ENCODE results near the gene EFNA2.

EFNA2 gene

GRCh38 chr19:1249298-1249989, 36.2 kb upstream of the EFNA2 start:
- peak; percentile 95 for DNase-seq

GRCh38 chr19:1249990-1250436, 35.7 kb upstream of the EFNA2 start:
- DNase-seq: no peak

DNA sequence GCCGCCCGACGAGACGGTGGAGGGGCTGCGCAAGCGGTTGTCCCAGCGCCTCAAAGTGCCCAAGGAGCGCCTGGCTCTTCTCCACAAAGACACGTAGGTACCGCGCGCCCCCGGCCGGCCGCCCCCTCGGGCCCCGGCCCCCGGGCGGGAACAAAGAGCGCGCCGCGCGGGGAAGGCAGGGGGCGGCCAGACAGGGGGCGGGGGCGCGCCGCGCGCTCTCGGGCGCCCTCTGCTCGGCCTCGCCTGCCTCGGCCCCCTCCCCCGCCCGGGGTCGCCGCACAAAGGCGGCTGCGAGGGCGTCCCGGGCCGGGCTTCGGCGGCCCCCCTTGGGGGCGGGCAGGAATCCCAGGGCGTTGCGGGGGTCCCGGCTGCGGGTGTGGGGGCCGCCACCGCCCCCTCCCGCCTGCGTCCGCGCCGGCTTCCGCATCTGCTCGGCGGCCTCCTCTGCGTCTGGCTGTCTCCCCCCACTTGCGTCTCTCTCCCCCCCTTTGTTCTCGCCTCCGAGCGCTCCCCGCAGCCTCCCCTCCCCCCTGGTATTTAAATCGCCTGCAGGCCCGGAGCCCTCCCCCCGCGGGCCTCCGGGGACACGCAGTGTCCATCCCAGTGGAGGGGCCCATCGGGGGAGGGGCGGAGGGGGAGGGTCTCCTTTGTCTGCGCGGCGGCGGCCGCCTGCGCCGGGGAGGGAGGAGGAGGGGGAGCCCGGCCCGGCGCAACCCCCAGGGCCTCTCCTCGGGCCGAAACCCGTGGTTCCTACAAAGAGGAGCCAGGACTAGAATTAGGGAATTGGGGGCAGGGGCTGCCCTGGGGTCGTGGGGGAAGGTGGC, 35.0 kb upstream of the EFNA2 start:
- DNase-seq: no peak

DNA sequence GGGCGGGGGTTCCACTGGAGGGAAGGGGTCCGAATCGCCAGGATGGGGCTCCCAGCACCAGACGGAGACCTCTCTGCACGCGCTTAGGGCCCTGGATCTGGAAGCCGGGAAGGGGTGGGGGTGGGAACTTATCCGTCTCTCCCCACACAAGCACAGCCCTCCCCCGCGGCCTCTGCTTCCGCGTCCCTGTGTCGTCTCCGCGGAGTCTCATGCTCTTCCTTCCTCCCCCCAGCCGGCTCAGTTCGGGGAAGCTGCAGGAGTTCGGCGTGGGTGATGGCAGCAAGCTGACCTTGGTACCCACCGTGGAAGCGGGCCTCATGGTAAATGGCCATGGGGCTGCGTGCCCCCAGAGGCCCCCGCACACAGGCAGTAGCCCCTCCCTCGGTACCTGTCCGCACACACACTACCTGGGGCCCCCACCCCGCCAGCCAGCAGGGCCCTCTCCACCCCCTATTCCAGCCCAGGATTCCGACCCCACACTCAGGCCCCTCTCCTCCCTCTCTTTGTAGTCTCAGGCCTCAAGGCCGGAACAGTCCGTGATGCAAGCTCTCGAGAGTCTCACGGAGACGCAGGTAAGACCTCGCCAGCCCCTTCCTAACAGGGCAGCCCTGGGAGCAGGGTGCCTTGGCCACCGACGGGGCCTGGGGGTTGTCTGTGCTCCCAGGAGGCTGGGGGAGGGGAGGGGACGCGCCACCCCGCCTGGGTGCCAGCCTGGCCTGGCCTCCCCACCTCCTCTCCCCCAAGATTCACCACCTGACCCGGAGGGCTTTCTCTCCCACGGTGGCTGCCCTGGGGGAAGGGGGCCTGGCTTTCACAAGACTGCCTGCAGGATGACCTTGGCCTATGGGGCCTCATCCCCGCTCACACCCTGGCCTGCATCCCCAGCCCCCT, 34.1 kb upstream of the EFNA2 start:
- peak; percentile 74 for DNase-seq

DNA sequence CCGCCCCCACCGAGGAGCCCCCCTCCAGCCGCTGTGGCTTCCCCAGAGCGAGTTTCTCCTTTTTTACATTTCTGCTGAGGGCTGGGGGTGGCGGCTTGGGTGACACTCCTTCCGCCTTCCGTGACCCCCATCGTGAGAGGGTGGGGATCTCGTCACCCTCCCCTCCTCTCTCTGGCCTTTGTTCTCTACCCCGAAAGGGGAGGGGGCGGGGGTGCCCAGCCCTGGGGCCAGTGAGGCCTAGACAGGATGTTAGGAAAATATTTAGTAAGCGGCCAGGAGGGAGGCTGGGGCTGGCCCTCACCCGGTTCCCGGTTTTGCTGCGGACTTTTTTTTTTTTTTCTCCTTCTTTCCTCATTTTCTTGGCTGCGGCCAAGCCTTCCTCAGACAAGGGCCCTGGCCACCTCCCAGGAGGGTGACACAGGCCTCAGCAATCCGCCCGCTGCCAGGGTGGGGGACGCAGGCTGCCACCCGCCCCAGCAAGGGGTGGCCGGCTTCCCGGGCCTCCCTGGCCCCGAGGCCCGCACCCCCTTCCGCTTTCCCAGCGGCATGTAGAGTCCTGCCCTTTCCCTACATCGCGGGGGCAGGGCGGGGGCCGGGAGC, 33.4 kb upstream of the EFNA2 start:
- DNase-seq: peak; percentile 93

- peak; percentile 99 for DNase-seq
These were observed 32.7 kb upstream of the EFNA2 start for GRCh38 chr19:1252821-1253513.

DNA sequence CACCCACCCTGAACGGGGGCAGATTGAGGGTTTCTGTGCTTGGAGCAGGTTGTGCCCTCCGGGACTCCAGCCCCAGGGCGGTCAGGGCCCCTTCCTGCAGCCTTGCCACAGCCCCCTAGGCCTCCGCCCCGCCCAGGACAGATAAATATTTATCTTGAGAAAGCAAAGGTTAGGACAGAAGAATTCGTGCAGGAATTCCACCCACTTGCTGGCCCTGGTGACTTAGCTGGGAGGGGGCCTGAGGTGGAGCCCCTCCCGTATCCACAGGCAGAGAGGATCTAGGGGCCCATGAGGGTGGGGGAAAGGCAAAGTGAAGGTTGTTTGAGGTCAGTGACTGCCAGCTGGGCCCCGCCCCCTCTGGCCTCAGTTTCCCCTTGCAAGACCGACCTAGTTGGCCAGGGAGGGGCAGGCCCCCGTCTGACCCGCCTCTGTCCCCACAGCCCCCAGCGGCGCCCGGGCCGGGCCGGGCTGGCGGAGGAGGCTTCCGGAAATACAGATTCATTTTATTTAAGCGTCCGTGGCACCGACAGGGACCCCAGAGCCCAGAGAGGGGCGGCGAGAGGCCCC, 32.1 kb upstream of the EFNA2 start:
- no peak for DNase-seq

- no peak for DNase-seq
These were observed 31.6 kb upstream of the EFNA2 start for GRCh38 chr19:1254081-1254527.

DNA sequence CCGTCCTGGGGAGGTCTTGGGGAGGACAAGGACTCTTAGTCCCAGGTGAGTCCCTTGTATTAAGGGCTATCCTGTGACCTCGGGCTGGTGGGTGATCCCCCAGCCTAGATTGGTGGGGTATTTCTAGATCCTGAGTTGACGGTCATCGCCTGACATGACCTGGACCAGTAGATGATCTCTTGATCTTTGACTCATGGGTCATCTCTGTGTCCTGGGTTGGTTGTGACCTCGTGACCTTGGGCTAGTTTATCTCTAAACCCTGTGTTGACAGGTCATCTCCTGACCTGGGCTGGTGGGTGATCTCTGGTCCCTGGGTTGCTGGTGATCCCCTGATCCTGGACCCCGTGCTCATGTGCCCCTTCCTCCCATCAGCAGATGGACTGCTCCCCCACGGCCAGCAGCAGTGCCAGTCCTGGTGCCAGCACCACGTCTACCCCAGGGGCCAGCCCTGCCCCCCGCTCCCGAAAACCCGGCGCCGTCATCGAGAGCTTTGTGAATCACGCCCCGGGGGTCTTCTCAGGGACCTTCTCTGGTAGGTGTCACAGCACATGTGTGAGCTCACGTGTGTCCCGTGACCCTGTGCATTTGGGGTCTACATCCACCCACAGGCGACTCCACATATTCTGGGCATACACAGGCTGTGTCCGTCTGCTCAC, 31.0 kb upstream of the EFNA2 start:
- DNase-seq: no peak

- DNase-seq: no peak
These were observed 30.2 kb upstream of the EFNA2 start for GRCh38 chr19:1255186-1256161.

GRCh38 chr19:1256646-1257474, 28.8 kb upstream of the EFNA2 start:
- no peak for DNase-seq

DNA sequence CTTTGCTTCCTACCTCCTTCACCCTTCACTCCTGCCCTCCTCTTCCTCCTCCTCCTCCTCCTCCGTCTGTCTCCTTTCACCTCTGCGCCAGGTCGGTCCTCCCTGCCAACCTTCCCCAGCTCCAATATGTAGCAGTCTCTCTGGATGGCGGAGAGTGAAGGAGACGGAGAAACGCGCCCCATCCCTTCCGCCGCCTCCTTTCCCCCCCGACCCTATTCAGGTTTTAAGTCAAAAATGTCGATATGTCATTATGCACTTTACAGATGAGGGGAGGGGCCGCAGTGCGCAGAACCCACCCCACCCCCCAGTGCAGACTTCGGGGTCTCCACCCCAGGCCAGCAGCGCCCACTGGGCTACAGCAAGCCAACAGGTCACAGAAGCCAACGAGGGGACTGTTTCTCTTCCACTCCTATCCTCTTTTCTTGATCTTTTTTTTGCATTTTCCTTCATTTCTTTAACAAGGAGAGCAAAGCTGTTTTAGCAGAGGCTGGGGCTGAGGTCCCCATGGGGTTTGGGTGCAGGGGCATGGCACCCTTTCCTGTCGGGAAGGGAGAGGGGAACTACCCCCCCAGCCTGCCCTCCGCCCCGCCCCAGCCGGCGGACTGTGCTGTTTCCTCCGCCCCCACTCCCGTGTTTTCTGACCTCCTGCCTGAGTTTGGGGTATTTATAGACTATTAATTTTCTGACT, 28.1 kb upstream of the EFNA2 start:
- no peak for DNase-seq

DNA sequence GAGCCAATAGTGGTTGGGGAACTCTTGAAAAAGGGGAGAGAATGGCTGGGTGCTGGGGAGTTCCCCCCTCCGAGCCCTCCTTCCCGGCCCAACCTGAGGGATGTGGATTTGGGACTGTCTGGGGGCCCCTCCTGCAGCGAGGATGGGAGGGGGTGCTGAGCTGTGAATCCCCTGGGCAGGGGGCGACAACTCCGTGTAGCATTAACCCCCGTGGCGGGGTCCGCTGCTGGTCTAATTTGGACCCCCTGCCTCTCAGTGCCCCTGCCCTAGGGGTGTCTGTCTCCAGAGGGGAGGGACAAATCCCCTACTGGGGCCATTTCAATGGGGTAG, 27.5 kb upstream of the EFNA2 start:
- DNase-seq: no peak

GRCh38 chr19:1258707-1259205, 26.9 kb upstream of the EFNA2 start:
- no peak for DNase-seq

DNA sequence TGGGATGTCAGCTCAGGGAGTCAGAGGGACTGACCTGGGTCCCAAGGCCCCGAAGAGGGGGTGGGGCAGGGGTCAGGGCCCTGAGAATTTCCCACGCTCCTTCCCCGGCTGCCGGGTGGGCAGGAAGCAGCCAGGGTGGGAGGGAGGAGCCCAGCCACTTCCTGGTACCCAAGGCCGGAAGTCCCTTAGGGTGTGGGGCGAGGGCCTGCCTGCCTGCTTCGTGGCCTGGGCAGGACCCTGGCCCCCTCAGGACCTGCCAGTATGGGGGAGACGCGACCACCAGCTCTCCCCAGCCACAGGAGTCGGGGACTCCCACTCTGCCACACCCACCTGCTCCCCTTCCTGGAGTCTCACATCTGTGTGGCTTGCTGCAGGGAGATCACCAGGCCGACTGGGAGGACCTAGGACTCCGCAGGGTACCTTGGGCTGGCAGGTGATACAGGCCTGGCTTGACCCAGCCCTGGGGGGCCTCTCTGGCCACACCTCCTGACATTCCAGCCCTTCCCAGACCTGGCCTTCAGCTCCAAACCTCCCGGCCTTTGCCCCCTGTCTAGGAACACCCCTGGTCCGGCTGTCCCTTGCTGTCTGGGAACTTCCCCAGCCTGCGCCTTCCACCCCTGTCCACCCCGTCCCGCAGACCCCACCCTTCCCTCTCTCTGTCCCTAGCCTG, 26.3 kb upstream of the EFNA2 start:
- peak; percentile 69 for DNase-seq

GRCh38 chr19:1259876-1260748, 25.6 kb upstream of the EFNA2 start:
- DNase-seq: peak; percentile 85
